Measurements from ENCODE around the gene PEG3.

The PEG3 gene

DNA sequence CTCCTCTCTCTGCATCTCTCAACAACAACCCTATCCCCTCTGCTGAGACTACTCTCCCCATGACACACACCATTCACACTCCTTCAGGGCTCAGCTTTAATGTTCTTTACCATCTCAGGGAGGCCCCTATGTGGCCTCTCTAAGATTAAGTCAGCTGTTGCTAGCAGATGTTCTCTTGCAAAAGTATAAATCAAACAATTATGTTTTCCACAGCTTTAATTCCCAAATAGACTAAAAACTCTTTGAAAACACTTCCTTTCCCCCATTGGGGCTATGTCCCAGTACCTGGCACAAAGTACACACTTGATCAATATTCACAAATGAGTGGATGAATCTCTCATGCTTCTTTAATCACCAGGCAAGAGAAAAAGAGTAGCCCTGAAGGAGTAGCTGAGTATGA, 5.1 kb downstream of the PEG3 start:
- Histone ChIP-seq H3F3A (ENCODE audit: insufficient read depth, low read length) (no peaks in the 10 kb centered on the region), H3K4me2 (ENCODE audit: low read depth, low read length) (no peak overlapping the region), H3K79me2 (ENCODE audit: low read length) (no peaks in the 10 kb centered on the region), H3K27me3 (replicated peaks; ENCODE audit: insufficient read depth, low read length) (no peaks in the 10 kb centered on the region), H3K9ac (ENCODE audit: low read length) (no peak overlapping the region), H3K4me1 (ENCODE audit: low read length) (no peaks in the 10 kb centered on the region), H3K4me3 (ENCODE audit: low read length) (no peak overlapping the region), H2AFZ (ENCODE audit: low read length) (no peak overlapping the region), H3K9me3 (replicated peaks; ENCODE audit: insufficient read depth, low read length) (no peaks in the 10 kb centered on the region), H3K9me2 (replicated peaks; ENCODE audit: insufficient read depth, low read length) (no peaks in the 10 kb centered on the region), H4K20me1 (ENCODE audit: insufficient read depth, low read length) (no peaks in the 10 kb centered on the region), H3K36me3 (replicated peaks; ENCODE audit: insufficient read depth, low read length) (no peaks in the 10 kb centered on the region), H3K27ac (ENCODE audit: low read length) (no peak overlapping the region)
- TF ChIP-seq, protein P1, sequence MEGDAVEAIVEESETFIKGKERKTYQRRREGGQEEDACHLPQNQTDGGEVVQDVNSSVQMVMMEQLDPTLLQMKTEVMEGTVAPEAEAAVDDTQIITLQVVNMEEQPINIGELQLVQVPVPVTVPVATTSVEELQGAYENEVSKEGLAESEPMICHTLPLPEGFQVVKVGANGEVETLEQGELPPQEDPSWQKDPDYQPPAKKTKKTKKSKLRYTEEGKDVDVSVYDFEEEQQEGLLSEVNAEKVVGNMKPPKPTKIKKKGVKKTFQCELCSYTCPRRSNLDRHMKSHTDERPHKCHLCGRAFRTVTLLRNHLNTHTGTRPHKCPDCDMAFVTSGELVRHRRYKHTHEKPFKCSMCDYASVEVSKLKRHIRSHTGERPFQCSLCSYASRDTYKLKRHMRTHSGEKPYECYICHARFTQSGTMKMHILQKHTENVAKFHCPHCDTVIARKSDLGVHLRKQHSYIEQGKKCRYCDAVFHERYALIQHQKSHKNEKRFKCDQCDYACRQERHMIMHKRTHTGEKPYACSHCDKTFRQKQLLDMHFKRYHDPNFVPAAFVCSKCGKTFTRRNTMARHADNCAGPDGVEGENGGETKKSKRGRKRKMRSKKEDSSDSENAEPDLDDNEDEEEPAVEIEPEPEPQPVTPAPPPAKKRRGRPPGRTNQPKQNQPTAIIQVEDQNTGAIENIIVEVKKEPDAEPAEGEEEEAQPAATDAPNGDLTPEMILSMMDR (IDR thresholded peaks at IDR 0.05; ENCODE audit: low read length): no peak
- TF ChIP-seq EZH2 (optimal IDR thresholded peaks at IDR 0.05; ENCODE audit: low read depth, low read length) (no peak), EZH2phosphoT487 (IDR thresholded peaks at IDR 0.05; ENCODE audit: low read length) (no peak)
- DNase-seq: no peak

DNA sequence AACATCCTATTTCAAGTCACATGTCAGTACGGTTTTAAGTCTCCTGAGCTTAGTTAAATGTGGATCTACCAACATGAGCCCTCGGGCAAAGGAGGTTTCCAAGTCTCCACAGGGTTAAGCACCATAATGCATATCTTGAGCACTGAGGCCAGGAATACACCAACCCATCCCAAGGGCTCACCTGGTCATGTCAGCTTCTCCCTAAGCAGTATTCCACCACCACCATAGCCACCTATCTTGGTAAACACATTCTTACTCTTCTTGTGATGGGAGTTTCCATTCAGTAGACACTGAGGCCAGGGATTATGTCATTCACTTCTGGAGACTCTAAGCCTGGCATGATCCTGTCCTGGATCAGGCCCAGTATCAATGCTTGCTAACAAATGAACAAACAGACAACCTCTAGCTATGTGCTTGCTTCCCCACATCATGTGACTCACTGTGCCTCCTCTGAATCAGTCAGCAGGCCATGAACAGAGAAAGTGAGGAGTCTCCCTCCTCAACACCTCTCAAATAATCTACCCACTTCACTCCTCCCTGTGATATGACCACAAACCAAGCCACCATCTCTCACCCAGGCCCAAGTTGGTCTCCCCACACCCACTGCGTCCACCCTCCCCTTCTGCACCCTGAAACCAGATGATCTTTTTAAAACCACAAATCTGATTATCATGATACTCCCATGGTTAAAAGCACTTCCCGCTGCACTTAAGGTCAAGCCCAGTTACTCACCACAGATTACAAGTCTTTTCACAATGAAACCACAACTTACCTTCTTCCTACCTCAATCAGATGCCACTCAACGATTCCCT, 5.8 kb downstream of the PEG3 start:
- Histone ChIP-seq H3K9me3 (replicated peaks; ENCODE audit: insufficient read depth, low read length) (no peaks in the 10 kb centered on the region), H3K27ac (ENCODE audit: low read length) (no peak overlapping the region), H3K36me3 (replicated peaks; ENCODE audit: insufficient read depth, low read length) (no peaks in the 10 kb centered on the region), H3K9me2 (replicated peaks; ENCODE audit: insufficient read depth, low read length) (no peaks in the 10 kb centered on the region), H3K4me1 (ENCODE audit: low read length) (no peaks in the 10 kb centered on the region), H3K27me3 (replicated peaks; ENCODE audit: insufficient read depth, low read length) (no peaks in the 10 kb centered on the region), H3K4me2 (ENCODE audit: low read depth, low read length) (no peak overlapping the region), H2AFZ (ENCODE audit: low read length) (no peak overlapping the region), H3K79me2 (ENCODE audit: low read length) (no peaks in the 10 kb centered on the region), H3F3A (ENCODE audit: insufficient read depth, low read length) (no peaks in the 10 kb centered on the region), H3K4me3 (ENCODE audit: low read length) (no peak overlapping the region), H4K20me1 (ENCODE audit: insufficient read depth, low read length) (no peaks in the 10 kb centered on the region), H3K9ac (ENCODE audit: low read length) (no peak overlapping the region)
- no peak for TF ChIP-seq EZH2phosphoT487 (IDR thresholded peaks at IDR 0.05; ENCODE audit: low read length)
- TF ChIP-seq, protein P1 (IDR thresholded peaks at IDR 0.05; ENCODE audit: low read length): no peak
- no peak for TF ChIP-seq EZH2 (optimal IDR thresholded peaks at IDR 0.05; ENCODE audit: low read depth, low read length)
- no peak for DNase-seq

GRCh38 chr19:56832352-56832928, 8.1 kb downstream of the PEG3 start:
- no peak overlapping the region for H3K27ac ChIP-seq (ENCODE audit: low read length)
- no peak overlapping the region for H3K4me3 ChIP-seq (ENCODE audit: low read length)
- TF ChIP-seq, protein P1 (IDR thresholded peaks at IDR 0.05; ENCODE audit: low read length): no peak
- TF ChIP-seq EZH2phosphoT487 (IDR thresholded peaks at IDR 0.05; ENCODE audit: low read length): no peak
- no peak for TF ChIP-seq EZH2 (optimal IDR thresholded peaks at IDR 0.05; ENCODE audit: low read depth, low read length)
- H3F3A ChIP-seq (ENCODE audit: insufficient read depth, low read length): no peaks in the 10 kb centered on the region
- no peaks in the 10 kb centered on the region for H3K36me3 ChIP-seq (replicated peaks; ENCODE audit: insufficient read depth, low read length)
- no peaks in the 10 kb centered on the region for H3K27me3 ChIP-seq (replicated peaks; ENCODE audit: insufficient read depth, low read length)
- no peaks in the 10 kb centered on the region for H3K79me2 ChIP-seq (ENCODE audit: low read length)
- H3K4me1 ChIP-seq (ENCODE audit: low read length): no peaks in the 10 kb centered on the region
- no peak overlapping the region for H2AFZ ChIP-seq (ENCODE audit: low read length)
- H3K4me2 ChIP-seq (ENCODE audit: low read depth, low read length): no peak overlapping the region
- H4K20me1 ChIP-seq (ENCODE audit: insufficient read depth, low read length): no peaks in the 10 kb centered on the region
- H3K9me2 ChIP-seq (replicated peaks; ENCODE audit: insufficient read depth, low read length): no peaks in the 10 kb centered on the region
- DNase-seq: no peak
- no peaks in the 10 kb centered on the region for H3K9me3 ChIP-seq (replicated peaks; ENCODE audit: insufficient read depth, low read length)
- no peak overlapping the region for H3K9ac ChIP-seq (ENCODE audit: low read length)

Data from MM.1S (cell line).